GM23338 (cell line): ENCODE measurements around the gene ASGR2. TPM values are rescaled to one million over a fixed set of nuclear protein-coding genes. Genes with fewer than 3 reads are reported as not detected.

Experiments used
- ATAC-seq: fragments of 200-7000 bp; cut with Tn5 transposase; 3 replicates; pipeline ENCODE4 v1.9.1; 2020
- DNase-seq: peaks from one replicate; pipeline ENCODE4 v3.0.0-alpha.2; 2015; ENCODE audit warnings: low spot score
- H2AFZ ChIP-seq: fragments of 200-600 bp; sonication (generic); 2 replicates; pipeline ENCODE4 v1.8.0; 2016; ENCODE audit warnings: antibody characterized with exemption, mild to moderate bottlenecking, moderate library complexity
- H3F3A ChIP-seq: fragments of 200-600 bp; sonication (generic); replicated peaks from 2 replicates; pipeline ENCODE4 v1.8.0; 2017; ENCODE audit warnings: antibody characterized with exemption, mixed run types, low read depth
- H3K27ac ChIP-seq: fragments of 200-600 bp; sonication (generic); 2 replicates; pipeline ENCODE4 v1.6.1; 2016; ENCODE audit warnings: low read depth
- H3K27me3 ChIP-seq: fragments of 200-600 bp; sonication (generic); 2 replicates; pipeline ENCODE4 v1.8.0; 2016; ENCODE audit warnings: mild to moderate bottlenecking, mixed run types, moderate library complexity; ENCODE audit not compliant: insufficient read depth
- H3K36me3 ChIP-seq: fragments of 200-600 bp; sonication (generic); 2 replicates; pipeline ENCODE4 v1.8.0; 2016; ENCODE audit warnings: mild to moderate bottlenecking; ENCODE audit not compliant: insufficient read depth
- H3K4me1 ChIP-seq: fragments of 200-600 bp; sonication (generic); 2 replicates; pipeline ENCODE4 v1.8.0; 2016; ENCODE audit warnings: mild to moderate bottlenecking, moderate library complexity; ENCODE audit not compliant: insufficient read depth
- H3K4me2 ChIP-seq: fragments of 200-600 bp; sonication (generic); 2 replicates; pipeline ENCODE4 v1.7.1; 2017; ENCODE audit warnings: mixed run types
- H3K4me3 ChIP-seq: fragments of 200-600 bp; sonication (generic); 2 replicates; pipeline ENCODE4 v1.6.1; 2016; ENCODE audit warnings: mixed run types
- H3K79me2 ChIP-seq: fragments of 200-600 bp; sonication (generic); replicated peaks from 2 replicates; pipeline ENCODE4 v1.8.0; 2017; ENCODE audit warnings: mild to moderate bottlenecking; ENCODE audit not compliant: insufficient read depth
- H3K9me2 ChIP-seq: fragments of 200-600 bp; sonication (generic); 2 replicates; pipeline ENCODE4 v1.8.0; 2017; ENCODE audit not compliant: insufficient read depth
- H4K20me1 ChIP-seq: fragments of 200-600 bp; sonication (generic); replicated peaks from 2 replicates; pipeline ENCODE4 v1.8.0; 2017; ENCODE audit warnings: mild to moderate bottlenecking; ENCODE audit not compliant: insufficient read depth
- H3K27ac Mint-ChIP-seq: 2 replicates; pipeline ENCODE4 v1.8.0; 2020; ENCODE audit warnings: inconsistent platforms, mild to moderate bottlenecking, moderate library complexity, mixed read lengths
- H3K27me3 Mint-ChIP-seq: 3 replicates; pipeline ENCODE4 v1.8.0; 2022; ENCODE audit warnings: low read depth, mild to moderate bottlenecking, moderate library complexity, mixed read lengths, inconsistent platforms; ENCODE audit not compliant: insufficient read depth, poor library complexity
- H3K36me3 Mint-ChIP-seq: 3 replicates; pipeline ENCODE4 v1.8.0; 2021; ENCODE audit warnings: low read depth, mild to moderate bottlenecking, inconsistent platforms, moderate library complexity, mixed read lengths
- H3K4me1 Mint-ChIP-seq: 3 replicates; pipeline ENCODE4 v1.8.0; 2020; ENCODE audit warnings: mild to moderate bottlenecking, inconsistent platforms, mixed read lengths
- H3K4me3 Mint-ChIP-seq: 3 replicates; pipeline ENCODE4 v1.8.0; 2021; ENCODE audit warnings: moderate library complexity, mild to moderate bottlenecking, inconsistent platforms, mixed read lengths
- H3K9me3 Mint-ChIP-seq: 3 replicates; pipeline ENCODE4 v1.8.0; 2020; ENCODE audit warnings: moderate library complexity, mild to moderate bottlenecking, inconsistent platforms, mixed read lengths
- EZH2phosphoT487 ChIP-seq: fragments of 200-600 bp; sonication (generic); IDR thresholded peaks from one replicate; pipeline ENCODE4 v1.8.1; 2018; ENCODE audit warnings: antibody characterized with exemption; ENCODE audit not compliant: unreplicated experiment
- JUNB ChIP-seq: IDR thresholded peaks from one replicate; pipeline ENCODE4 v1.6.1; 2016; ENCODE audit warnings: antibody characterized with exemption; ENCODE audit not compliant: unreplicated experiment
- NANOG ChIP-seq: IDR thresholded peaks from 2 replicates; pipeline ENCODE4 v1.6.1; 2016; ENCODE audit warnings: antibody characterized with exemption, borderline replicate concordance
- STAT1 ChIP-seq: IDR thresholded peaks from one replicate; pipeline ENCODE4 v1.6.1; 2016; ENCODE audit warnings: antibody characterized with exemption; ENCODE audit not compliant: unreplicated experiment
- ZNF114 ChIP-seq: fragments of 250-450 bp; sonication (Bioruptor Pico); IDR thresholded peaks from 2 replicates; pipeline ENCODE4 v1.5.0; 2020; ENCODE audit warnings: mild to moderate bottlenecking, moderate library complexity
- ZNF331 ChIP-seq: fragments of 250-450 bp; sonication (Bioruptor Pico); IDR thresholded peaks from 2 replicates; pipeline ENCODE4 v1.5.0; 2020; ENCODE audit warnings: low read depth, mild to moderate bottlenecking, moderate library complexity
- polyA plus RNA-seq: library from polyadenylated mRNA; unstranded; fragments of >200 nt; fragmentation: Nextera tagmentation; extraction: Ambion mirVana; gene quantifications from 2 replicates; pipeline ENCODE4 v1.2.1, GENCODE V29; 2016
- total RNA-seq: library from RNA; depleted of rRNA; stranded (reverse); fragments of >200 nt; shearing (Covaris generic); gene quantifications from 2 replicates; pipeline ENCODE4 v1.2.3, GENCODE V29; 2014
- TF ChIP-seq, protein P1 (sequence below): IDR thresholded peaks from one replicate; pipeline ENCODE4 v1.6.1; 2018; ENCODE audit warnings: antibody characterized with exemption; ENCODE audit not compliant: unreplicated experiment
- TF ChIP-seq, protein P2 (sequence below): IDR thresholded peaks from 2 replicates; pipeline ENCODE4 v1.6.1; 2016; ENCODE audit warnings: antibody characterized with exemption
- TF ChIP-seq, protein P3 (sequence below), 2 experiments: fragments of 200-600 bp in 1 of 2; sonication (generic) in 1 of 2; conservative IDR thresholded peaks; 2 replicates each; pipeline versions ENCODE4 v1.5.1 to v1.6.1; 2016 to 2017; ENCODE audit warnings: antibody characterized with exemption in 2 of 2, low read depth in 2 of 2, mild to moderate bottlenecking in 2 of 2, moderate library complexity in 1 of 2

The ASGR2 gene
- total and polyA plus RNA-seq, 2 experiments from 2014 or later: 0.97 TPM; not detected in 1

DNA sequence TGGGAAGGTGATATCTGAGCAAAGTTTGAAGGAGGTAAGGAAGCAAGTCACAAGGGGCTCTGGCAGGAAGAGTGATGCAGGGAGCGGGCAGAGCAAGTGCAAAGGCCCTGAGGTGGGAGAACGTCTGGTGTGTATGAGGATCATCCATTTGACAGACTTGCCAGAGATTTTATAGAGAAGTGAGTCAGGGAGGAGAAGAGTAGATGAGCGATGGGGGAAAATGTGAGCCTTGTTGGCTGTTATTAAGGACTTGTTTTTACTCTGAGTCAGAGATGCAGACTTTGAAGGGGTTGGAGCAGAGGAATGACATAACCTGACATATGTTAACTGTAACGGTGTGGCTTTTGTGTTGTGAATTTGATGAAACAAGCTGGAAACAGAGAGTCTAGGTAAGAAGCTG lies 31.0 kb downstream of the ASGR2 start:
- H3K9me2 ChIP-seq: 0 out of 2 replicates have a peak, but pooled peaks cover 5% of the 10 kb centered on the region
- no peaks in the 10 kb centered on the region for H3K79me2 ChIP-seq
- H3K4me2 ChIP-seq: no peak overlapping the region
- no peaks in the 10 kb centered on the region; the same call in 2 of the 3 replicates for H3K36me3 Mint-ChIP-seq
- H2AFZ ChIP-seq: no peak overlapping the region
- H3K4me3 Mint-ChIP-seq: no peak overlapping the region
- H3K9me3 Mint-ChIP-seq: no peaks in the 10 kb centered on the region; the same call in 2 of the 3 replicates
- H3K4me1 Mint-ChIP-seq: peaks cover 5% of the 10 kb centered on the region; the same call in 1 of the 3 replicates
- H3K4me3 ChIP-seq: no peak overlapping the region
- ATAC-seq (no peak), DNase-seq (no peak)
- TF ChIP-seq ZNF114 (CRISPR knock-in tag) (no peak), NANOG (no peak), ZNF331 (CRISPR knock-in tag) (no peak), STAT1 (no peak), JUNB (no peak), EZH2phosphoT487 (no peak)
- TF ChIP-seq, protein P1, sequence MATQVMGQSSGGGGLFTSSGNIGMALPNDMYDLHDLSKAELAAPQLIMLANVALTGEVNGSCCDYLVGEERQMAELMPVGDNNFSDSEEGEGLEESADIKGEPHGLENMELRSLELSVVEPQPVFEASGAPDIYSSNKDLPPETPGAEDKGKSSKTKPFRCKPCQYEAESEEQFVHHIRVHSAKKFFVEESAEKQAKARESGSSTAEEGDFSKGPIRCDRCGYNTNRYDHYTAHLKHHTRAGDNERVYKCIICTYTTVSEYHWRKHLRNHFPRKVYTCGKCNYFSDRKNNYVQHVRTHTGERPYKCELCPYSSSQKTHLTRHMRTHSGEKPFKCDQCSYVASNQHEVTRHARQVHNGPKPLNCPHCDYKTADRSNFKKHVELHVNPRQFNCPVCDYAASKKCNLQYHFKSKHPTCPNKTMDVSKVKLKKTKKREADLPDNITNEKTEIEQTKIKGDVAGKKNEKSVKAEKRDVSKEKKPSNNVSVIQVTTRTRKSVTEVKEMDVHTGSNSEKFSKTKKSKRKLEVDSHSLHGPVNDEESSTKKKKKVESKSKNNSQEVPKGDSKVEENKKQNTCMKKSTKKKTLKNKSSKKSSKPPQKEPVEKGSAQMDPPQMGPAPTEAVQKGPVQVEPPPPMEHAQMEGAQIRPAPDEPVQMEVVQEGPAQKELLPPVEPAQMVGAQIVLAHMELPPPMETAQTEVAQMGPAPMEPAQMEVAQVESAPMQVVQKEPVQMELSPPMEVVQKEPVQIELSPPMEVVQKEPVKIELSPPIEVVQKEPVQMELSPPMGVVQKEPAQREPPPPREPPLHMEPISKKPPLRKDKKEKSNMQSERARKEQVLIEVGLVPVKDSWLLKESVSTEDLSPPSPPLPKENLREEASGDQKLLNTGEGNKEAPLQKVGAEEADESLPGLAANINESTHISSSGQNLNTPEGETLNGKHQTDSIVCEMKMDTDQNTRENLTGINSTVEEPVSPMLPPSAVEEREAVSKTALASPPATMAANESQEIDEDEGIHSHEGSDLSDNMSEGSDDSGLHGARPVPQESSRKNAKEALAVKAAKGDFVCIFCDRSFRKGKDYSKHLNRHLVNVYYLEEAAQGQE: no peak
- TF ChIP-seq, protein P2, sequence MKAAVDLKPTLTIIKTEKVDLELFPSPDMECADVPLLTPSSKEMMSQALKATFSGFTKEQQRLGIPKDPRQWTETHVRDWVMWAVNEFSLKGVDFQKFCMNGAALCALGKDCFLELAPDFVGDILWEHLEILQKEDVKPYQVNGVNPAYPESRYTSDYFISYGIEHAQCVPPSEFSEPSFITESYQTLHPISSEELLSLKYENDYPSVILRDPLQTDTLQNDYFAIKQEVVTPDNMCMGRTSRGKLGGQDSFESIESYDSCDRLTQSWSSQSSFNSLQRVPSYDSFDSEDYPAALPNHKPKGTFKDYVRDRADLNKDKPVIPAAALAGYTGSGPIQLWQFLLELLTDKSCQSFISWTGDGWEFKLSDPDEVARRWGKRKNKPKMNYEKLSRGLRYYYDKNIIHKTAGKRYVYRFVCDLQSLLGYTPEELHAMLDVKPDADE: no peak
- TF ChIP-seq, protein P3, sequence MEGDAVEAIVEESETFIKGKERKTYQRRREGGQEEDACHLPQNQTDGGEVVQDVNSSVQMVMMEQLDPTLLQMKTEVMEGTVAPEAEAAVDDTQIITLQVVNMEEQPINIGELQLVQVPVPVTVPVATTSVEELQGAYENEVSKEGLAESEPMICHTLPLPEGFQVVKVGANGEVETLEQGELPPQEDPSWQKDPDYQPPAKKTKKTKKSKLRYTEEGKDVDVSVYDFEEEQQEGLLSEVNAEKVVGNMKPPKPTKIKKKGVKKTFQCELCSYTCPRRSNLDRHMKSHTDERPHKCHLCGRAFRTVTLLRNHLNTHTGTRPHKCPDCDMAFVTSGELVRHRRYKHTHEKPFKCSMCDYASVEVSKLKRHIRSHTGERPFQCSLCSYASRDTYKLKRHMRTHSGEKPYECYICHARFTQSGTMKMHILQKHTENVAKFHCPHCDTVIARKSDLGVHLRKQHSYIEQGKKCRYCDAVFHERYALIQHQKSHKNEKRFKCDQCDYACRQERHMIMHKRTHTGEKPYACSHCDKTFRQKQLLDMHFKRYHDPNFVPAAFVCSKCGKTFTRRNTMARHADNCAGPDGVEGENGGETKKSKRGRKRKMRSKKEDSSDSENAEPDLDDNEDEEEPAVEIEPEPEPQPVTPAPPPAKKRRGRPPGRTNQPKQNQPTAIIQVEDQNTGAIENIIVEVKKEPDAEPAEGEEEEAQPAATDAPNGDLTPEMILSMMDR (conservative IDR thresholded peaks at IDR 0.05; ENCODE audit: low read depth in 2 of 2): no peak
- no peaks in the 10 kb centered on the region for H3K27me3 ChIP-seq
- no peaks in the 10 kb centered on the region for H4K20me1 ChIP-seq
- H3K27ac Mint-ChIP-seq: no peak overlapping the region
- no peak overlapping the region for H3K27ac ChIP-seq
- no peaks in the 10 kb centered on the region for H3K36me3 ChIP-seq
- no peaks in the 10 kb centered on the region for H3F3A ChIP-seq
- no peaks in the 10 kb centered on the region for H3K4me1 ChIP-seq
- H3K27me3 Mint-ChIP-seq: peaks cover 13% of the 10 kb centered on the region
